ENCODE measurements around the gene ATF7. TPM values are rescaled to one million over a fixed set of nuclear protein-coding genes. Genes with fewer than 3 reads are reported as not detected.

Gene ATF7
- total RNA-seq, 4 donors from 2014 or later = 22.5 to 38.3 (median 29.9) TPM

DNA sequence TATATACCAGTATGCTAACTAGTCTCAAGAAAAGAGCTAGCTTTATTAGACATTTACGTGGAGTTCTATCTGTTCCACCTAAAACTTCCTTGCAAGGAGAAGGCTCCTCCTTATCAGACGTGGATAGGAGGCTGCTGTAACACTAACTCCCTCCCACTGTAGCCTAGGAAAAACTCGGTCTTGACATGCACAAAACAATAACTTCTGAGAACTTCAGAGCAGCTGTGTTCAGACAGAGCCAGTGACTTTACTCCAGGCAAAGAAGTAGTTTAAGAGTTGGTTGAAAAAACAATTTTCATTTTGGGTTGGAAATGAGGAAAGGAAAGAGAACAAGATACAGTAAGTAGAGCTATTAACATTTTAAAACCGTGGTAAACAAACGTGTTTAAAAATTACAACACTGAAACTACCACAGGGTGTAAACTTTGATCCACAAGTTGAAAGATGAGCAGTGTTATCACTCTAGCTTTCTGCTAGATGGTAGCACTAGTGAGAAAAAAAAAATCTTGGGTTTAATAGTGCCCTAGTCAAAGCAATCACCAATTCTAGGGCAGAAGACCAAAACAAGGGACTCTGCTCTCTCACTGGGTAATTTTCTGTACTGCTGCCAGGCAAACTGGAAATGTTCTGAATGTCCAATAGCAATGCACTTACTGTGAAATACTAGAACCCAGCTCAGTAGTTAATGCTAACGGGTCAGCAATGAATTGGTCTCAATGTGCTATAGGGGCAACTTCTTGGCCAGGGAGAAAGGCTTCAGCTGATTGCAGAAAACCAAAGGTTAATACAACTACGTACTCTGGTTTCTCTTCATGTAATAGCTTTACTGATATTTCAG, 2.4 kb downstream of the ATF7 start:
- TF ChIP-seq, protein P1, sequence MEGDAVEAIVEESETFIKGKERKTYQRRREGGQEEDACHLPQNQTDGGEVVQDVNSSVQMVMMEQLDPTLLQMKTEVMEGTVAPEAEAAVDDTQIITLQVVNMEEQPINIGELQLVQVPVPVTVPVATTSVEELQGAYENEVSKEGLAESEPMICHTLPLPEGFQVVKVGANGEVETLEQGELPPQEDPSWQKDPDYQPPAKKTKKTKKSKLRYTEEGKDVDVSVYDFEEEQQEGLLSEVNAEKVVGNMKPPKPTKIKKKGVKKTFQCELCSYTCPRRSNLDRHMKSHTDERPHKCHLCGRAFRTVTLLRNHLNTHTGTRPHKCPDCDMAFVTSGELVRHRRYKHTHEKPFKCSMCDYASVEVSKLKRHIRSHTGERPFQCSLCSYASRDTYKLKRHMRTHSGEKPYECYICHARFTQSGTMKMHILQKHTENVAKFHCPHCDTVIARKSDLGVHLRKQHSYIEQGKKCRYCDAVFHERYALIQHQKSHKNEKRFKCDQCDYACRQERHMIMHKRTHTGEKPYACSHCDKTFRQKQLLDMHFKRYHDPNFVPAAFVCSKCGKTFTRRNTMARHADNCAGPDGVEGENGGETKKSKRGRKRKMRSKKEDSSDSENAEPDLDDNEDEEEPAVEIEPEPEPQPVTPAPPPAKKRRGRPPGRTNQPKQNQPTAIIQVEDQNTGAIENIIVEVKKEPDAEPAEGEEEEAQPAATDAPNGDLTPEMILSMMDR (IDR thresholded peaks at IDR 0.05) = no peak
- ATAC-seq (ENCODE audit: low FRiP score) = no peak
- DNase-seq (ENCODE audit: low spot score) = no peak

DNA sequence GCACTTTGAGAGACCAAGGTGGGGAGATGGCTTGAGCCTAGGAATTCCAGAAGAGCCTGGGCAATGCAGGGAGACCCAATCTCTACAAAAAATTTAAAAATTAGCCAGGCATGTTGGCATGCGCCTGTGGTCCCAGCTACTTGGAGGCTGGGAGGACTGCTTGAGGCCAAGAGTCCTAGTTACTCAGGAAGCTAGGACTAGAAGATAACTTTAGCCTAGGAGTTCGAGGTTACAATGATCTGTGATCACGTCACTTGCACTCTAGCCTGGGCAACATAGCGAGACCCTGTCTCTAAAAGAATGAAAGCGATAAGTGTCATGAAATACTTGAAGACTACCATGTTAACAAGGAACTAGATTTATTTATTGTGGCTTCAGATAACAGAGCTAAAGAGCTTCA, 3.5 kb downstream of the ATF7 start:
- DNase-seq (ENCODE audit: low spot score) (no peak), ATAC-seq (ENCODE audit: low FRiP score) (no peak)
- TF ChIP-seq, protein P1 (IDR thresholded peaks at IDR 0.05) = no peak

DNA sequence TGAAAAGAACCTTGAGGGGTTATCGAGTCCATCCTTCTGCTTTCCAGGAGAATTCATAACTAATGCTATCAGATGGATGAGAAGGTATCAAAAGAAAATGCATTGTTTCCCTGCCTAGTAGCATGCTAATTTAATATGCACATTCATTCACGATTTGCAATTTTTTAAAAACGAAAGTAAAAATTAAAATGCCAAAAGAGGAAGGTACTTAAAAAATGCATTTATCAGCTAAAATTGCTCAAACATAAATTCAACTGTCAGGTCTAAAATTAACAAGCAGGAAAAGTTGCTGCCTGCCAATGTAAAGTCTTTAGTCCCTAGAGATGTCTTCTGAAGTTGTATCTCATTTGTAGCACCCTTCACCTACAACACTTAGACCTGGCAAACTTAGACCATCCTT, 7.9 kb downstream of the ATF7 start:
- no peak for ATAC-seq (ENCODE audit: low FRiP score)
- TF ChIP-seq, protein P1 (IDR thresholded peaks at IDR 0.05) = no peak
- no peak for DNase-seq (ENCODE audit: low spot score)

DNA sequence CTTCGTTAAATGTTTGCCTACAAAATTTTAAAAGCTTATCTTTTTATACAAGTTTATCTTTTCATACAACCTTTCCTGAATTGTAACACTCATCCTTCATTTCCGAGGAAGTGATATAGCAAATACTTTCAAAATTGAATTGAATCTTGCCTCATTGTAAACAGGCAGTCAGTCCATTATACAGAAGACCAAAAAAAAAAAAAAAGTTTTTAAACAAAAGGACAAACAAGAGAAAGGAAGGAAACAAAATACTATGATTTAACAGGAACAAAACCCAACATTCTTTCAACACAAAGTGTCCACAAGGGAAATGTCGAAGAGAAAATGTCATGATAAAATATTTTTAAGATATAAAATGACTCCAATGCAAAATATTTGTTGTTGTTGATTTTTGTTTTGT, 8.5 kb downstream of the ATF7 start:
- DNase-seq (ENCODE audit: low spot score) = no peak
- no peak for ATAC-seq (ENCODE audit: low FRiP score)
- TF ChIP-seq, protein P1 (IDR thresholded peaks at IDR 0.05) = no peak

DNA sequence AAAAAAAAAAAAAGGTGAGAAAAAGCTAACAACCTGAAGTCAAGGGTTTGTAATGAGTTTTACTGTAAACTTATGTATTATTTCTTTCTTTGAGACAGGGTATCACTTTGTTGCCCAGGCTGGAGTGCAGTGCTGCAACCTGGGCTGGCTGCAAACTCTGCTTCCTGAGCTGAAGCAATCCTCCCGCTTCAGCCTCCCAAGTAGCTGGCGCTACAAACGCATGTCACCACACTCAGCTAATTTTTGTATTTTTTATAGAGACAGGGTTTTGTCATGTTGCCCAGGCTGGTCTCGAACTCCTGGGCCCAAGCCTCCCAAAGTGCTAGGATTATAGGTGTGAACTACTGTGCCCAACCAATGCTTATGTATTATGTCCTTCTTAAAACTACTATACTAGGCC, 9.2 kb downstream of the ATF7 start:
- ATAC-seq (ENCODE audit: low FRiP score) (no peak), DNase-seq (ENCODE audit: low spot score) (no peak)
- TF ChIP-seq, protein P1 (IDR thresholded peaks at IDR 0.05) = no peak

DNA sequence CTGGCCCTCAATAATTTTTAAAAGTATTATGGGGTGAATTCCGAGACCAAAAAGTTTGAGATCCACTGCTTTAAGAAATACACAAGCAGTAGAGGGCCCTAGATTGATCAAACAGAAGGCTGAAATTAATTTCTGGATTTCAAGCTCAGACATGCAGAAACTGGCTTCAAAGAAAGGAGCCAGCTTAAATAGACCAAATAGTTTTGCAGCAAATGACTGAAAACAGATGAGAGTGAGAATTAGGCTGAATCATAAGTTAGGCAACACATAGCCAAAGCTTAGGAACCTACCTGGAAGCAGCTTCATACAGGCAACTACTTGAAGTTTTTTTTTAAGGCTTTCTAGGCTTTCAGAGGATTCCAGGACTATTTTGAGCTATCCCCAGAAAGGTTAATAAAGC, 12.4 kb downstream of the ATF7 start:
- DNase-seq (ENCODE audit: low spot score) = no peak
- TF ChIP-seq, protein P1 (IDR thresholded peaks at IDR 0.05) = no peak

DNA sequence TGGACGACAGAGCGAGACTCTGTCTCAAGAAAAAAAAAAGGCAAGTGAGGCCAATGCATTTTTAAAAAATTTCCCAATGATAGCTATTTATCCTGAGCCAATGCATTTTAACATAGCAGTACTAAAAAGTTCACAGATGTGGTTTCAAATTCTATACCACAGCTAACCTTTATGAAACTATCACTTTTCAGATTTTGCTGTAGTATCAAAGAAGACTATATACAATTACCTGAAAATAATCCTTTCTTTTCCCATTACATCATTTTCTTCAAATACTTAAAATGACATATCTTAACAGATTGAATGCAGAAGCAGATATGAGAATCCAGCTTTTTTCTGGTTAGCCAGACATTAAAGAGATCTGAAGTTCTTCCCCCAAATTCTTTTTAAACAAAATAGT, 13.2 kb downstream of the ATF7 start:
- TF ChIP-seq, protein P1 (IDR thresholded peaks at IDR 0.05) = no peak
- DNase-seq (ENCODE audit: low spot score) (no peak), ATAC-seq (ENCODE audit: low FRiP score) (no peak)

More for the DNA sequence above, 12.4 kb downstream of the ATF7 start:
- no peak for ATAC-seq (ENCODE audit: low FRiP score)
